HEK293 (cell line): ENCODE data around the gene DCTN1.

Experiments used
- CTCF ChIA-PET: fragments of 350-600 bp; formaldehyde crosslinking; extraction: SDS; loops from one replicate; lab custom pipeline; 2021; ENCODE audit warnings: antibody characterized with exemption; lab: Yijun Ruan, JAX
- POLR2A ChIA-PET: fragments of 300-600 bp; formaldehyde crosslinking; extraction: SDS; loops from one replicate; lab custom pipeline; 2020; ENCODE audit warnings: antibody characterized with exemption, inconsistent platforms; lab: Yijun Ruan, JAX
- H3K27ac ChIP-seq: fragments of 200-500 bp; sonication (Bioruptor generic); 2 replicates; pipeline ENCODE4 v1.5.1; 2014; ENCODE audit warnings: low read depth, low read length, control low read depth, inconsistent platforms; ENCODE audit errors: extremely low read depth
- H3K36me3 ChIP-seq, 2 experiments: fragments of 200-500 bp in 1 of 2; sonication (Bioruptor generic) in 1 of 2; 1 replicate in 1 of 2; 2 replicates in 1 of 2; pipeline ENCODE4 v1.5.1; 2014 to 2017; ENCODE audit warnings: inconsistent platforms in 2 of 2, low read length in 2 of 2; ENCODE audit not compliant: control insufficient read depth in 2 of 2, insufficient read depth in 1 of 2
- H3K4me1 ChIP-seq: fragments of 200-500 bp; sonication (Bioruptor generic); 2 replicates; pipeline ENCODE4 v1.5.1; 2014; ENCODE audit warnings: mild to moderate bottlenecking, low read length, inconsistent platforms; ENCODE audit not compliant: control insufficient read depth, insufficient read depth
- H3K4me3 ChIP-seq: 2 replicates; pipeline ENCODE4 v1.5.1; 2011; ENCODE audit warnings: low read depth, mild to moderate bottlenecking, control low read depth, low read length, moderate library complexity
- H3K9me3 ChIP-seq: fragments of 200-500 bp; sonication (Bioruptor generic); 2 replicates; pipeline ENCODE4 v1.5.1; 2014; ENCODE audit warnings: low read depth, low read length, inconsistent platforms; ENCODE audit not compliant: control insufficient read depth, insufficient read depth
- HIC1 ChIP-seq: fragments of 450-650 bp; formaldehyde crosslinking; IDR thresholded peaks from 2 replicates; pipeline ENCODE4 v1.5.1; 2016; ENCODE audit warnings: missing biosample characterization, missing genetic modification characterization
- SCRT2 ChIP-seq: fragments of 450-650 bp; formaldehyde crosslinking; IDR thresholded peaks from 2 replicates; pipeline ENCODE4 v1.5.1; 2016; ENCODE audit warnings: missing biosample characterization, missing genetic modification characterization
- SP3 ChIP-seq: fragments of 450-650 bp; formaldehyde crosslinking; IDR thresholded peaks from 2 replicates; pipeline ENCODE4 v1.5.1; 2016; ENCODE audit warnings: missing biosample characterization, missing genetic modification characterization
- WT1 ChIP-seq: fragments of 450-650 bp; formaldehyde crosslinking; IDR thresholded peaks from 2 replicates; pipeline ENCODE4 v1.5.1; 2016; ENCODE audit warnings: missing biosample characterization, missing genetic modification characterization
- ZBTB20 ChIP-seq: fragments of 450-650 bp; formaldehyde crosslinking; IDR thresholded peaks from 2 replicates; pipeline ENCODE4 v1.5.1; 2016; ENCODE audit warnings: missing biosample characterization, missing genetic modification characterization
- ZBTB44 ChIP-seq: fragments of 450-650 bp; IDR thresholded peaks from 2 replicates; pipeline ENCODE4 v1.5.1; 2018; ENCODE audit warnings: missing biosample characterization, mild to moderate bottlenecking, missing genetic modification characterization
- ZBTB49 ChIP-seq: fragments of 450-650 bp; formaldehyde crosslinking; IDR thresholded peaks from 2 replicates; pipeline ENCODE4 v1.5.1; 2016; ENCODE audit warnings: missing biosample characterization, missing genetic modification characterization, low read depth
- ZEB2 ChIP-seq: fragments of 450-650 bp; formaldehyde crosslinking; IDR thresholded peaks from 2 replicates; pipeline ENCODE4 v1.5.1; 2016; ENCODE audit warnings: missing biosample characterization, missing genetic modification characterization
- ZNF114 ChIP-seq: fragments of 450-650 bp; formaldehyde crosslinking; IDR thresholded peaks from 2 replicates; pipeline ENCODE4 v1.5.0; 2017; ENCODE audit warnings: missing biosample characterization, missing genetic modification characterization
- ZNF18 ChIP-seq: fragments of 450-650 bp; formaldehyde crosslinking; IDR thresholded peaks from 2 replicates; pipeline ENCODE4 v1.5.1; 2016; ENCODE audit warnings: missing biosample characterization, missing genetic modification characterization
- ZNF2 ChIP-seq: fragments of 450-650 bp; formaldehyde crosslinking; IDR thresholded peaks from 2 replicates; pipeline ENCODE4 v1.5.1; 2016; ENCODE audit warnings: missing biosample characterization, missing genetic modification characterization
- ZNF292 ChIP-seq: fragments of 450-650 bp; formaldehyde crosslinking; IDR thresholded peaks from 2 replicates; pipeline ENCODE4 v1.5.1; 2016; ENCODE audit warnings: low read depth, missing biosample characterization, missing genetic modification characterization, borderline replicate concordance
- ZNF366 ChIP-seq: fragments of 450-650 bp; formaldehyde crosslinking; conservative IDR thresholded peaks from 2 replicates; pipeline ENCODE4 v1.5.1; 2016; ENCODE audit warnings: missing biosample characterization, missing genetic modification characterization
- ZNF398 ChIP-seq: fragments of 450-650 bp; formaldehyde crosslinking; IDR thresholded peaks from 2 replicates; pipeline ENCODE4 v1.5.1; 2017; ENCODE audit warnings: missing biosample characterization, missing genetic modification characterization
- ZNF423 ChIP-seq: fragments of 450-650 bp; formaldehyde crosslinking; IDR thresholded peaks from 2 replicates; pipeline ENCODE4 v1.5.1; 2016; ENCODE audit warnings: missing biosample characterization, missing genetic modification characterization
- ZNF561 ChIP-seq: fragments of 450-650 bp; IDR thresholded peaks from 2 replicates; pipeline ENCODE4 v1.5.1; 2018; ENCODE audit warnings: missing biosample characterization, missing genetic modification characterization, borderline replicate concordance
- ZNF639 ChIP-seq: fragments of 450-650 bp; formaldehyde crosslinking; IDR thresholded peaks from 2 replicates; pipeline ENCODE4 v1.5.1; 2016; ENCODE audit warnings: missing biosample characterization, missing genetic modification characterization
- ZNF747 ChIP-seq: fragments of 450-650 bp; formaldehyde crosslinking; IDR thresholded peaks from 2 replicates; pipeline ENCODE4 v1.5.1; 2016; ENCODE audit warnings: missing biosample characterization, missing genetic modification characterization
- ZNF776 ChIP-seq: fragments of 450-650 bp; formaldehyde crosslinking; IDR thresholded peaks from 2 replicates; pipeline ENCODE4 v1.5.0; 2017; ENCODE audit warnings: missing biosample characterization, missing genetic modification characterization, borderline replicate concordance
- ZNF777 ChIP-seq: fragments of 450-650 bp; formaldehyde crosslinking; IDR thresholded peaks from 2 replicates; pipeline ENCODE4 v1.5.1; 2017; ENCODE audit warnings: missing biosample characterization, missing genetic modification characterization, borderline replicate concordance
- ZNF830 ChIP-seq: fragments of 450-650 bp; IDR thresholded peaks from 2 replicates; pipeline ENCODE4 v1.5.0; 2018; ENCODE audit warnings: missing biosample characterization, missing genetic modification characterization, low read depth, mild to moderate bottlenecking, moderate library complexity
- ZNF837 ChIP-seq: fragments of 450-650 bp; formaldehyde crosslinking; IDR thresholded peaks from 2 replicates; pipeline ENCODE4 v1.5.1; 2016; ENCODE audit warnings: missing biosample characterization, missing genetic modification characterization
- ZNF843 ChIP-seq: fragments of 450-650 bp; formaldehyde crosslinking; IDR thresholded peaks from 2 replicates; pipeline ENCODE4 v1.5.1; 2016; ENCODE audit warnings: missing biosample characterization, missing genetic modification characterization
- ZSCAN30 ChIP-seq: fragments of 450-650 bp; IDR thresholded peaks from 2 replicates; pipeline ENCODE4 v1.5.1; 2018; ENCODE audit warnings: missing biosample characterization, mild to moderate bottlenecking, missing genetic modification characterization, moderate library complexity

Gene DCTN1

GRCh38 chr2:74418312-74418711 lies 38.2 kb upstream of the DCTN1 start:
- H3K4me1 ChIP-seq: no peaks in the 10 kb centered on the region; the same call in 1 of the 2 replicates
- CTCF ChIA-PET: interaction anchor here (0.6 to 0.8 kb wide), 2 partner anchors 66 to 304 kb away, joined by 3 to 8 read pairs; no protein-coding TSS in a partner anchor
- H3K9me3 ChIP-seq: no peaks in the 10 kb centered on the region
- H3K4me3 ChIP-seq: no peak overlapping the region
- POLR2A ChIA-PET: no interaction called here
- no peak overlapping the region for H3K27ac ChIP-seq
- TF ChIP-seq ZNF639 (tag by site-specific recombination): no peak
- TF ChIP-seq SCRT2 (tag by site-specific recombination): no peak
- no peak for TF ChIP-seq ZNF366 (tag by site-specific recombination)
- no peak for TF ChIP-seq ZNF398
- TF ChIP-seq ZBTB20: no peak
- TF ChIP-seq ZNF837 (tag by site-specific recombination): no peak
- TF ChIP-seq ZNF830 (tag by site-specific recombination): no peak
- no peak for TF ChIP-seq SP3
- no peak for TF ChIP-seq ZNF561 (tag by site-specific recombination)
- TF ChIP-seq ZNF423 (tag by site-specific recombination): no peak
- TF ChIP-seq ZNF114: no peak
- TF ChIP-seq HIC1: no peak
- no peak for TF ChIP-seq ZSCAN30 (tag by site-specific recombination)
- TF ChIP-seq WT1 (tag by site-specific recombination): no peak
- no peak for TF ChIP-seq ZNF747
- no peak for TF ChIP-seq ZEB2 (tag by site-specific recombination)
- TF ChIP-seq ZNF18: no peak
- no peak for TF ChIP-seq ZBTB44
- H3K36me3 ChIP-seq: peaks cover 0 to under 1% of the 10 kb centered on the region in 2 experiments; a peak in 1 of 3 replicates

- no peaks in the 10 kb centered on the region for H3K9me3 ChIP-seq
- H3K27ac ChIP-seq: no peak overlapping the region
- no peaks in the 10 kb centered on the region; the same call in 1 of the 2 replicates for H3K4me1 ChIP-seq
- no peaks in the 10 kb centered on the region; a peak in 1 of 3 replicates for H3K36me3 ChIP-seq
- POLR2A ChIA-PET: no interaction called here
- CTCF ChIA-PET: interaction anchor here (0.8 kb wide), 1 partner anchor 303 kb away, joined by 8 read pairs; no protein-coding TSS in a partner anchor
- H3K4me3 ChIP-seq: no peak overlapping the region
- TF ChIP-seq ZNF843 (tag by site-specific recombination) (no peak), ZNF777 (tag by site-specific recombination) (no peak), ZNF639 (tag by site-specific recombination) (no peak), ZNF776 (tag by site-specific recombination) (no peak), ZBTB49 (no peak), ZNF292 (tag by site-specific recombination) (no peak), ZNF2 (tag by site-specific recombination) (no peak)
These were observed 37.7 kb upstream of the DCTN1 start for GRCh38 chr2:74417763-74418162.
